Spleen (tissue), 7 donors: ENCODE data around the gene CAV1.

Experiments
- CTCF ChIP-seq, 11 experiments: fragments of 200-600 bp in 7 of 11; fragments of 450-650 bp in 4 of 11; sonication (generic) in 4 of 11; IDR thresholded peaks in 8 of 11; conservative IDR thresholded peaks in 3 of 11; 1 replicate in 7 of 11; 2 replicates in 4 of 11; pipeline versions ENCODE4 v1.4.0 to v1.8.0; 2016 to 2021; ENCODE audit warnings: antibody characterized with exemption in 11 of 11, inconsistent platforms in 4 of 11, mild to moderate bottlenecking in 1 of 11
- POLR2AphosphoS5 ChIP-seq, 3 donors: sonication (generic); formaldehyde crosslinking; IDR thresholded peaks; one replicate each; pipeline ENCODE4 v1.5.1; 2017; ENCODE audit warnings: antibody characterized with exemption in 3 of 3
- donor health status: DM: no; HTN: no; CAD: no; lungs with moderate emphysema.
- donor health status: DM: no; HTN: no; CAD: no.
- donor health status: DM: no; HTN: no; CAD: no.

GRCh38 chr7:116561697-116562483 lies 37.1 kb downstream of the CAV1 start:
- TF ChIP-seq CTCF (IDR thresholded peaks at IDR 0.05 in 8 of 11, conservative IDR thresholded peaks at IDR 0.05 in 3 of 11) = no peak
- no peak for TF ChIP-seq POLR2AphosphoS5 (IDR thresholded peaks at IDR 0.05)
